HG02938 (cell line): ENCODE data around the gene TRIOBP.
"Not testable (repeated sequence)": the region's sequence is repeated elsewhere in the genome, so short reads cannot be mapped to it uniquely, and the experiment has no call there.

Experiments
- ATAC-seq: cut with Tn5 transposase; IDR thresholded peaks from one replicate; pipeline ENCODE4 v1.9.1; 2021; ENCODE audit warnings: mild to moderate bottlenecking, moderate library complexity; ENCODE audit not compliant: unreplicated experiment

Gene TRIOBP, protein sequence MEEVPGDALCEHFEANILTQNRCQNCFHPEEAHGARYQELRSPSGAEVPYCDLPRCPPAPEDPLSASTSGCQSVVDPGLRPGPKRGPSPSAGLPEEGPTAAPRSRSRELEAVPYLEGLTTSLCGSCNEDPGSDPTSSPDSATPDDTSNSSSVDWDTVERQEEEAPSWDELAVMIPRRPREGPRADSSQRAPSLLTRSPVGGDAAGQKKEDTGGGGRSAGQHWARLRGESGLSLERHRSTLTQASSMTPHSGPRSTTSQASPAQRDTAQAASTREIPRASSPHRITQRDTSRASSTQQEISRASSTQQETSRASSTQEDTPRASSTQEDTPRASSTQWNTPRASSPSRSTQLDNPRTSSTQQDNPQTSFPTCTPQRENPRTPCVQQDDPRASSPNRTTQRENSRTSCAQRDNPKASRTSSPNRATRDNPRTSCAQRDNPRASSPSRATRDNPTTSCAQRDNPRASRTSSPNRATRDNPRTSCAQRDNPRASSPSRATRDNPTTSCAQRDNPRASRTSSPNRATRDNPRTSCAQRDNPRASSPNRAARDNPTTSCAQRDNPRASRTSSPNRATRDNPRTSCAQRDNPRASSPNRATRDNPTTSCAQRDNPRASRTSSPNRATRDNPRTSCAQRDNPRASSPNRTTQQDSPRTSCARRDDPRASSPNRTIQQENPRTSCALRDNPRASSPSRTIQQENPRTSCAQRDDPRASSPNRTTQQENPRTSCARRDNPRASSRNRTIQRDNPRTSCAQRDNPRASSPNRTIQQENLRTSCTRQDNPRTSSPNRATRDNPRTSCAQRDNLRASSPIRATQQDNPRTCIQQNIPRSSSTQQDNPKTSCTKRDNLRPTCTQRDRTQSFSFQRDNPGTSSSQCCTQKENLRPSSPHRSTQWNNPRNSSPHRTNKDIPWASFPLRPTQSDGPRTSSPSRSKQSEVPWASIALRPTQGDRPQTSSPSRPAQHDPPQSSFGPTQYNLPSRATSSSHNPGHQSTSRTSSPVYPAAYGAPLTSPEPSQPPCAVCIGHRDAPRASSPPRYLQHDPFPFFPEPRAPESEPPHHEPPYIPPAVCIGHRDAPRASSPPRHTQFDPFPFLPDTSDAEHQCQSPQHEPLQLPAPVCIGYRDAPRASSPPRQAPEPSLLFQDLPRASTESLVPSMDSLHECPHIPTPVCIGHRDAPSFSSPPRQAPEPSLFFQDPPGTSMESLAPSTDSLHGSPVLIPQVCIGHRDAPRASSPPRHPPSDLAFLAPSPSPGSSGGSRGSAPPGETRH (N-terminal part only)

DNA sequence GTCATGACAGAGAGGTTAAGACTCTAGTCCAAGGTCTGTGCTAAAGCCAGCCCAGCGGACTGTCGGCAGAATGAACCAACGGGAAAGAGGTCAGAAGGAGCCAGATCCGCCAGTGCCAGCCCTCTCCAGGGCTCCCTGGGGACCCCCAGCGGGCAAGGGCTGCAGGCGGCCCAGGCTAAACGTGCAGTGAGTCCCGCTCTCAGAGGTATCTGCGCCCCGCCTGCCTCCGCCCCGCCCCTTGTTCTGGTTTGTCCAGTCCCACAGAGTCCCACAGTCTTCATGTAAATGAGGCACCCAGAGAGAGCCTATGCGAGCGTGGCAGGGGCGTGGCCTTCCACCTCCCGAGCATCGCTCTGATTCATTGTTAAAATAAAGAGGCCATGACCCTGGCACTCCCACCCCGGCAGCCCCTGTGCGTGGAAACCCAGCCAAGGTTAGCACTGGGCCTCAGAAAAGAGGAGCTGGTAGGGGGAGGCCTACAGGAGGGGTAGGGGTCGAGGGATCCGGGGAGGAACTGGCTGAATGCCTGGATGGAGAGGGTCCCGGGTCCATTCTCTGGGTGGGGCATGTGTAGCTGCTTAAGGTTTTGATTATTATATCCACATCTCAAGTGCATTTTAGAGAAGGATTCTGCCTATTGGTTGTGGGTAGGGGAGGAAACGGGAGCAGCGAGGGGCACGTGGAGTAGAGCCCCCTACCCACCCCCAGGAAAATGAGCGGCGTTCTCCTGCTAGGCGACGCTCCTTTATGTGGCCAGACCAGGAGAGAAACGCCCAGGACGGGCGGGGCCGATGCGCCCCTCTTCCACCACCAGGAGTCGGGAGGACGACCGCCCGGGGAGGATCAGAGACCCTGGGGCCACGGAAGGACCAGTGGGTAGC is at the start of gene TRIOBP:
TSS of gene TRIOBP (plus strand) at position 392 of the 881 bp plus-strand sequence. CDS start 4,318 bp downstream, outside the sequence.
- no peak for ATAC-seq

DNA sequence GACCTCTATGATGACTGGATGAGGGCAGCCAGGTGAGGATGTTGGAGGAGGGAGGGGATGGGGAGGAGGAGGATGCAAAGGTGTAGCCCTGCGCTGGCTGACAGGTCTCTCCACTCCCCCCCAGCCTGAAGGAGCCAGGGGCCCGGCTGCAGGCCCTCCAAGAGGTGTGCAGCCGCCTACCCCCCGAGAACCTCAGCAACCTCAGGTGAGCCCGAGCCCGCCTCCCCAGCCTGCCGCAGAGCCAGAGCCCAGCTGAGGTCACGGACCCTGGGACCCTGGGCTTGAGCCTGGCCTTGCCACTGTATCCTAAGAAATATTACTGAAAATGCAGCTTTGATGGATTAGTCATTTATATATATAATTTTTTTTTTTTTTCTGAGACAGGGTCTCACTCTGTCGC is 49.5 kb upstream of the TRIOBP start:
- no peak for ATAC-seq

DNA sequence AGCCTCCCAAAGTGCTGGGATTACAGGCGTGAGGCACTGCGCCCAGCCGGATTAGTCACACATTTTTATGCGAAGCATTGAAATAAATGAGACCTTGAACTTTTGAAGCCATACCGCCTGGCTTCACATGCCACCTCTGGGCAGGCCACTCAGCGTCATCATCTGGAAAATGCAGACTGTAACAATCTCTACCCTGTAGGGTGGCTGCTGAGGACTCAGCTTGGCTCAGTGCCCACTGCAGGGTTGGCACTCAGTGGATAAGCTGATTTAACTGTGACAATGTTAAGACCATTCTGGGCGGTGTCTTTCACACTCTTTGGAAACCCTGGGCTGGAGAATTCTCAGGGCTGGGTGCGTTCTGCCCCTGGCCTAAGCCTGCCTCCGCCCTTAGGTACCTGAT is 48.9 kb upstream of the TRIOBP start:
- ATAC-seq = no peak

DNA sequence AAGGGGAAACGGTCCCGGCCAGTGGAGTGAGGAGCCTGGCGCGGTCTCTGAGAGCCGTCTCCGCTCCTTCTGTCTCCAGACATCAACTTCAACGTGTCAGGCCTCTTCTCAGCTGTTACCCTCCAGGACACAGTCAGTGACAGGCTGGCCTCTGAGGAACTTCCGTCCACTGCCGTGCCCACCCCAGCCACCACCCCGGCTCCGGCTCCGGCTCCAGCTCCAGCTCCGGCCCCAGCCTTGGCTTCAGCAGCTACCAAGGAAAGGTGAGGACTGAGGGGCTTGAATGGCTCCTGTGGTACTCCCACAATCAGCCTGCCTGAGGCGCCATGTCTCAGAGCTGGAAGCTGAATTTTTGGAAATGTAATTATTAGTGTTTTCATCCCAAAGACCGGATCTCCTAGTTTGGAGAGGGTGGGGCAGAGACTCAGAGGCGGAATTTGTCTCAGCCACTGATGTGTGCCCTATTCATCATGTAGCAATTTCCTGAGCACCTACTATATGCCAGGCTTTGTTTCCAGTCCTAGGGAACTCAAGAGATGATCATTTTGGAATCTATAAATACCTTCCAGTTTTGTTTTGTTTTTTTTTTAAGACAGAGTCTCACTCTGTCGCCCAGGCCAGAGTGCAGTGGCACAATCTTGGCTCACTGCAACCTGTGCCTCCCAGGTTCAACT is 46.2 kb upstream of the TRIOBP start:
- ATAC-seq = no peak

GRCh38 chr22:37654563-37655251 is 42.1 kb upstream of the TRIOBP start:
- no peak for ATAC-seq

- ATAC-seq = no peak
Observed at GRCh38 chr22:37655252-37655563, 41.6 kb upstream of the TRIOBP start.

DNA sequence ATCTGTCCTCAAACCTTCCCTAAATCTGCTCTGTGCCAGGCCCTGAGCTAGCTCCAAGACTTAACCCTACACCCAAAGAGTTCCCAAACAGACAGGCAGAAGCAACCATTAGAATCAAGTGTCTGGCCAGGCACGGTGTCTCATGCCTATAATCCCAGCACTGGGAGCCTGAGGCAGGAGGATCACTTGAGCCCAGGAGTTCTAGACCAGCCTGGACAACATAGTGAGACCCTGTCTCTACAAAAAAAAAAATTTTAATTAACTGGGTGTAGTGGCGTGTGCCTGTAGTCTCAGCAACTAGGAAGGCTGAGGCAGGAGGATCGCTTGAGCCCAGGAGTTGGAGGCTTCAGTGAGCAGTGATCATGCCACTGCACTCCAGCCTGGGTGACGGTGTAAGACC is 40.3 kb upstream of the TRIOBP start:
- not testable (repeated sequence) for ATAC-seq

GRCh38 chr22:37657590-37658132 is 39.2 kb upstream of the TRIOBP start:
- no peak for ATAC-seq

DNA sequence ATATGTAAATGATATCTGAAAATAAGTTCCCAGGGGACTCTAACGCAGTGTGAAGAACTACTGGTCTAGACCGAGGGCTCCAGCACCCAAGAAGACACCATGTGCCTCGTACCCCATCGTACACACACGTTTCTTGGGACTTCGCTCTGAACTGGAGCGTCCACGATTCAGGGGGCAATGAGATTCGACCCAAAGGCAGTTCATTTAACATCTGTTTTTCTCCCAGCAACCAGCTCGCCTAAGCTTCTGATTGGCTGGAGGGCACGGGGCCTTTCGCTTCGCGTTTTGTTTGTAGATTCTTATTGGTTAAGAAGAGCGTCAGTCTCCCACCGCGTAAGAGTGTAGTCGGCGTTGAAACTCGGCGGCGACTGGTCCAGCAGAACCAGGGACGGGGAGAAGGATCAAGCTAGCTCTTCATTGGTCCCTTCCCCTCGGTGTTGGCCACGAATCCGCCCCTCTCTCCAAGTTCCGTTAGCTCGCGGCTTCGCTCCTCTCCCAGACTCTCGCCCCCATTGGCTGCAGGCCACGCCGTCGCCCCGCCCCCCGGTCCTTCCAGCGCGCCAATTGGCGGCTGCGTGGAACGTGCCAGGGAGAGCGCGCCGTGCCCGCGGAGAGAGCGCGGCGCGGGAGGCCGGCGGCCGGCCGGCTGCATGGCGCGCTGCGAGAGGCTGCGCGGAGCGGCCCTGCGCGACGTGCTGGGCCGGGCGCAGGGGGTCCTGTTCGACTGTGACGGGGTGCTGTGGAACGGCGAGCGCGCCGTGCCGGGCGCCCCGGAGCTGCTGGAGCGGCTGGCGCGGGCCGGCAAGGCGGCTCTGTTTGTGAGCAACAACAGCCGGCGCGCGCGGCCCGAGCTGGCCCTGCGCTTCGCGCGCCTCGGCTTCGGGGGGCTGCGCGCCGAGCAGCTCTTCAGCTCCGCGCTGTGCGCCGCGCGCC is 38.4 kb upstream of the TRIOBP start, which contains the start of gene PDXP:
TSS of gene PDXP (plus strand) at position 591 of the 933 bp plus-strand sequence. CDS start at position 651, 60 bp downstream.
- peak; percentile 85 for ATAC-seq

DNA sequence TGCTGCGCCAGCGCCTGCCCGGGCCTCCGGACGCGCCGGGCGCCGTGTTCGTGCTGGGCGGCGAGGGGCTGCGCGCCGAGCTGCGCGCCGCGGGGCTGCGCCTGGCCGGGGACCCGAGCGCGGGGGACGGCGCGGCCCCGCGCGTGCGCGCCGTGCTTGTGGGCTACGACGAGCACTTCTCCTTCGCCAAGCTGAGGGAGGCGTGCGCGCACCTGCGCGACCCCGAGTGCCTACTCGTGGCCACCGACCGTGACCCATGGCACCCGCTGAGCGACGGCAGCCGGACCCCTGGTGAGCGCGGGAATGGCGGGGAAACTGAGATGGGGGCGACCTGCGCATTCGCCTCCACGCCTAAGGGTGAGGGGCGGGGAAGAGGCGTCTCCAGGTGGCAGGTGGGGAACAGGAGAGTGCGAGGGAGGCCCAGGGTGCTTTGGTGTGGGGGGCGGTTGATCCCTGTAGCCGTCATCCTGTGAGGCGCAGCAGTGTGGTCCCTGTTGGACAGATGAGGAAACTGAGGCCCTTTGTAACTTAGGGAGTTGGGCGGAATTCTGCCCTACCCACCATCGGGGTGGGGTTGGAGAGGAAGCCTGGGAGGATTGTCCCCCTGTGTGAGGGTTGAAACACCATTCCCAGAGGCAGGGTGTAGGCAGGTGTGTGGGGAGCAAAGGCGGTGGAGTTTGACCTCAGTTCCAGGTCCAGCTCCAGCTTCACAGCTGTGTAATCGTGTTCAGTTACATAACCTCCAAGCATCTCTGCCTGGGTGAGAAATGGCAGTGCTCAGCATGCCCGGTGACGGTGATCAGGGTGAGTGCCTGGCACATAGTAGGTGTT is 37.6 kb upstream of the TRIOBP start:
- no peak for ATAC-seq

DNA sequence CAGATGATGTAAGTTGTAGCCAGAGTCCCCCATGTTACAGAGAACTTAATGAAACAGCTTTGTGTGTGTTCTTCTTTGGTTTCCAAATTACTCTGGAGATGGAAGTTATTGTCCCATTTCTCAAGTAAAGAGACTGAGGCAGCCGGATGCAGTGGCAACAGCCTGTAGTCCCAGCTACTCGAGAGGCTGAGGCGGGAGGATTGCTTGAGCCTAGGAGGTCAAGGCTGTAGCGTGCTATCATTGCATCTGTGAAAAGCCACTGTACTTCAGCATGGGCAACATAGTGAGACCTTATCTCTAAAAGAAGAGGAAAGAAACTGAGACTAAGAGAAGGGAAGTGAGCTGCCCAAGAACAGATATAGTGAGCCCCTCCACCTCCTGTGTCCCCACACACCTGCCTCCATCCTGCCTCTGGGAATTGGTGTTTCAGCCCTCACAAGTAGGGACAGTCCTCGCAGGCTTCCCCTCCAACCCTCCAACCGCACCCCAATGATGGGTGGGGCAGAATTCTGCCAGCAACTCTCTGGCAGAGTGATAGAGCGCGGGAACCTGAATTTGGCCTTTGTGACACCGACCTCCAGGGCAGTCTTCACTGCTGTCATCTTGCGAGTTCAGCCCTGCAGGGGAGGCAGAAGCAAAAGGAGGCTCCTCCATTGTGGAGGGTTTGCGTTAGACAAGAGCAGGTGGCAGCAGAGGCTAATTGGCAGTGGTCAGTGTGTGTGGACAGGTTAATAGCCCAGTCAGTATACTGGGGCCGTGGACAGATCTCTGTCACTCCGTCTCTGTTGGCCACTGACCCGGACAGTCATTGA is 36.7 kb upstream of the TRIOBP start:
- ATAC-seq = no peak

DNA sequence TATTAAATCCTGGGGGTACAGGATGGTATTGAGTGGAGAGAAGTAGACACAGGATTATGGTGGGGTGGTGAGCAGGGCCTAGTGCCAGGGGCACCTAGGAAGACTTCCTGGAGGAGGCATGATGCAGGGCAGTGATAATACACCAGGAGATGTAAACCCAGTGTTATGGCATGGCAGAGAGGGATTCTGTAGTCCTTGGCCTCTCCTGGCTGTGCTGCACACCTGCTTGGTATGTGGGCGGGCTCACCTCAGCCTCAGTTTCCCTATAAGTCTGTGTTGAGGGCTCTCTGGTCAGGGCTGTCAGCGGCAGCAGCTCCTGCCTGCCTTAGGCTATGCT is 36.2 kb upstream of the TRIOBP start:
- no peak for ATAC-seq

GRCh38 chr22:37661160-37661924 is 35.5 kb upstream of the TRIOBP start:
- ATAC-seq = no peak

DNA sequence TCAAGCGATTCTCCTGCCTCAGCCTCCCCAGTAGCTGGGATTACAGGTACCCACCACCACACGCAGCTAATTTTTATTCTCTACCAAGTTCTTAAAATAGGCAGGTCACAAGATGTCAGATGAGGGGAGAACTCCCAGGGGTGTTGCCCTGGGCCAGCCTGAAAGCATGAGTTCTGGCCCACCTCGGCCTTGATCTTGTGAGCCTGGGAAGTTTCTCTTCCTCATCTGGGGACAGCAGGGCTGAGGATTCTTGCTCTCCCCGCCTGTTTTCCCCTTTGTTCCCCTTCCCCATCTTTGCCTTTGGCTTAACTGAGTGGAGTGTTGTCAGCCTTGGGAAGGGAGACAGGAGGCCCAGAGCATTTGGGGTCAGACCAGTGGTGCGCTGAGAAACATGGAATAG is 34.8 kb upstream of the TRIOBP start:
- ATAC-seq = no peak

GRCh38 chr22:37663521-37664140 is 33.2 kb upstream of the TRIOBP start:
- no peak for ATAC-seq
